Stimulated activated CD4-positive, alpha-beta T cell treated with anti-CD3 and anti-CD28 coated beads, Interleukin-4, amount 100 ng/mL, for 1 hour (primary cell): Measurements from ENCODE around the gene CPA5.

Experiments used
- DNase-seq: peaks from one replicate; pipeline ENCODE4 v3.0.0-alpha.2; 2020

CPA5 gene

DNA sequence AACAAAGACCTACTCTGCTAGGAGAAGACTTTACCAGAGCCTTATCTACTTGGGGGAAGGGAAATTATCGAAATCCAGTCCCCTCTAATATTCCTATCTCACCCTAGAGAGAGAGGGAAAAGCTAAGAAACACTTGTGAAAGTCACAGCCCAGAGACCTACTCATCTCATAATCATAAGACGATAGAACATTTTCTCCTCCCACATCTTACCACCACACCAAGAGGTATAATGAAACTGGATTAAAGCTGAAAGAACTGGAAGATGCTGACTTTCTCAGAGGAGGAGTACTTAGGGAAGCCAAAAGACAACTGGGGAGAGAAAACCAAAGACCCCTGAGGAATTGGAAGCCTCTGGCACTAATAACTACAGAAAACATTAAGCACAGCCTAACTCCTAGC lies 10.8 kb upstream of the CPA5 start:
- DNase-seq = no peak

DNA sequence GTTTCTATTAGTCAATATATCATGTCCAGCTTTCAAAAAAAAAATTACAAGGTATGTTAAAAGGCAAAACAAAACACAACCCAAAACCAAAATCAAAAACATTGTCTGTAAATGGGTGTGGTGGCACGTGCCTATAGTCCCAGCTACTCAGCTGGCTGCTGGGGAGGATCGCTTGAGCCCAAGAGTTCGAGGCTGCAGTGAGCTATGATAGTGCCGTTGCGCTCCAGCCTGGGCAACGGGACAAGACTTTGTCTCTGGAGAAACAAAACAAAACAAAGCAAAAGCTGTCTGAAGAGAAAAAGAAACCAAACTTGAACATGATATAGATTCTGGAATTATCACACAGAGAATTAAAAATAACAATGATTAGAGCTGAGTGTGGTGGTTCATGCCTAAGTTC lies 10.3 kb upstream of the CPA5 start:
- no peak for DNase-seq

DNA sequence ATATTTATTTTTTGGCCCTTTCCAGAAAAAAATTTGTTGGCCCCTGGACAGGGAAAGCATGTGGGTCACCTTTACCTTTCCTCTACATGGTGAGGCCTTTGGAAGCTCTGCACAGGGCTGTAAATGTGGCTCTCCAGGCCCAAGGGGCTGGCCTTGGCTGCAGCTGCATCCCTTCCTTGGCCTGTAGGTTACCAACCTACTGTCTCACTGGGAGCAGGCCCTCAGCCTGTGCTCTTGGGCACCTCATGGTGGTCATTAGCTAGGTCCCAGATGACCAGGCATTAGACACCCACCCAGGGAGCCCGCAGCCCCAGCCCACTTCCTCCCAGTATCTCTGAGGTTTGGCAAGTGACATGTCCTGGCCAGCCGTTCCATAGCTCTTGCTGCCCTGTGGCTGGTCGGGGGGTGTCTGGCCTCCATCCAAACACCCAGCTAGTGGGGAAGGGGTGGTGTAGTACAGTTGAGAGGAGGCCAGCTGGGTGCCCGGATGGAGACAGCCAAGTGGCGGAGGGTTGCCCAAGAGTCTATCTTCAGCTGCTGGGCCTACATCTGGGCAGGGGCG lies 7.1 kb upstream of the CPA5 start:
- no peak for DNase-seq

DNA sequence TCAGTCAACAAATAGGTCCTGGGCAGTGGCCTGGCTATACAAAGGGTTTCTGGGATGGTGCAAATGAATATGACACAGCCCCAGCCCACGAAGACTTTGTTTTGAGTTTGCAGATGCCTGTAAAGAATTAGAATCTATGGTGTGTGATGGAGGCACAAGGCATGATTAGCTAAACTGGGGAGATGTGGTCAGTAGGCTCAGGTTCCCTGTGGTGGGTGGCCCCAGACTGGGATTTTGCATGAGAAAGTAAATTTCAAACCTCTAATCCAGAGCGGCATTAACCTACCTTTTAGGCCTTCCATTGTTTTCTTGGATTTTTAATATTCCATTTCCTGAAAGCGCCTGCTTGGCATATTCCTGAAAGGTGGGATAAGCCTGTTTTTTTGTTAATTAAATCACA lies 6.4 kb upstream of the CPA5 start:
- DNase-seq = no peak

DNA sequence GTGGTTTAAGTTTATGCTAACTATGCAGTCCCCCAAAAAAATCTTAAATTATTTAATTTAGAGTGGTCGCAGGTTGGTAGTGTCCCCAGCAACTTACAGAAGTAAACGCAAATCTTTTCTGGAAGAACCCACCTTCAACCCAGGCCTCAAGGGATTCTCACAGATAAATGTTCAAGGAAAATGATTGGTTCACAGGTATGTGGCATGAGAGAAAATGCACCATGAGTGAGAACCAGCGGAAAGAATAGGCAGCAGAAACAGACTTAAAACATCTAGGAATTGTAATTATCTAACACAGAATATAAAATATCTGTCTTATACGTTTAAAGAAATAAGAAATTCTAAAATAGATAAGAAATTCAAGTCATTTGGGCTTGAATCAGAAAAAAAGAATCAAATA lies 2.7 kb upstream of the CPA5 start:
- DNase-seq = no peak

DNA sequence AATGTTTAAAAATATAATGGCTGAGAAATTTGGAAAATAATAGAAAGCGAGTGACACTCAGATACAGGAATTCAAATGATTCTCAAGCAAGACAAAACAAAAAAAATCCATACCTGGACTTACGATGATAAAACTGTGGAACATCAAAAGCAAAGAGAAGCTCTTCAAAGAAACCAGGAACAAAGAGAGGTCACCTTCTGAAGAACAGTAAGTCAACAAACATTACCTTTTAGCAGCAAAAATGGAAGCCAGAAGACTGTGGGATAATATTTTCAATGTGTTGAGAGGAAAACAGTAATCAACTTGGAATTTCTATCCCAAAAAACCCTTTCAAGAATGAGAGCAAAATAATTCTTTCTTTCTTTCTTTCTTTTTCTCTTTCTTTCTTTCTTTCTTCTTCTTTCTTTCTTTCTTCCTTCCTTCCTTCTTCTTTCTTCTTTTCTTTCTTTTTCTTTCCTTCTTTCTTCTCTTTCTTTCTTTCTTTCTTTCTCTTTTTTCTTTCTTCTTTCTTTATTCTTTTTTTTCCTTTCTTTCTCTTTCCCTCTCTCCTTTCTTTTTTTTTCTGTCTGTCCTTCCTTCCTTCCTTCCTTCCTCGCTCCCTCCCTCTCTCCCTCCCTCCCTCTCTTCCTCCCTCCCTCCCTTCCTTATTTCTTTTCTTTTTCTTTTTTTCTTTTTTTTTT lies 1.8 kb upstream of the CPA5 start:
- no peak for DNase-seq

DNA sequence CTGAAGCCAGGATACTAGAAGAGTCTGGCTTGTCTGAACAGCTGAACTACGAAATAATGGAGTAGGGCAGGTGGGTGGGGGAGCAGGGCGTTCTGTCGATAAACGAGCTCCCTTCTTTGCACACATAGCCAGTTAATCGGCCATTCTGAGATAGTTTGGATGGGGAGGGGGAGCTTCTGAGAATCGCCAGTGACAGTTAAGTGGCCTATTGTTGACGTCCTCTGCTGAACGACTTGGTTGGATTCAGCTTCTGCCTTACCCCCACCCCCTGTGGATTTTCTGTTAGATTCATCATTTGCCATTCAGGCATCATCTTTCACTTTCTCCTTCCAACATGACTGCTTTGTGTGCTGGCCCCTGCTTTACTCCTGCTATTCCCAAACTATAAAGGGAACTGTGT lies 520 bp downstream of the CPA5 start:
- DNase-seq = no peak

DNA sequence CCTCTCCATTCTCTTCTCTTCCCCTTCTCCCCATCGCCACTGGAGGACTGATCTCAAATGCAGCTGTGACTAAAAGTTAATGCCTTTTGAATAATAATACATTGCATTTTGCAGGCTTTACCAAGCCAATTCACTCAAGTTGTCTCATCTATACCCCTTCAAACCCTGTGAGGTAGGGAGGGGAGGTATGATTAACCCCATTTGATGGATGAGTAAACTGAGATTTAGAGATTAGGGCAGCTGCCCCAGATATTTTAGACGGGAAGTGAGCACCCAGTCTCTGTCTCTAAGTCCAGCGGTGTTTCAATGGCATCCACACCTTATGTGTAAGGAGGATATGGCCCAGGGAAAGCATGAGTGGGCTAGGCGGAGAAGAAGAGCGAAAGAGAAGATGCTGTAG lies 1.1 kb downstream of the CPA5 start:
- DNase-seq = no peak

DNA sequence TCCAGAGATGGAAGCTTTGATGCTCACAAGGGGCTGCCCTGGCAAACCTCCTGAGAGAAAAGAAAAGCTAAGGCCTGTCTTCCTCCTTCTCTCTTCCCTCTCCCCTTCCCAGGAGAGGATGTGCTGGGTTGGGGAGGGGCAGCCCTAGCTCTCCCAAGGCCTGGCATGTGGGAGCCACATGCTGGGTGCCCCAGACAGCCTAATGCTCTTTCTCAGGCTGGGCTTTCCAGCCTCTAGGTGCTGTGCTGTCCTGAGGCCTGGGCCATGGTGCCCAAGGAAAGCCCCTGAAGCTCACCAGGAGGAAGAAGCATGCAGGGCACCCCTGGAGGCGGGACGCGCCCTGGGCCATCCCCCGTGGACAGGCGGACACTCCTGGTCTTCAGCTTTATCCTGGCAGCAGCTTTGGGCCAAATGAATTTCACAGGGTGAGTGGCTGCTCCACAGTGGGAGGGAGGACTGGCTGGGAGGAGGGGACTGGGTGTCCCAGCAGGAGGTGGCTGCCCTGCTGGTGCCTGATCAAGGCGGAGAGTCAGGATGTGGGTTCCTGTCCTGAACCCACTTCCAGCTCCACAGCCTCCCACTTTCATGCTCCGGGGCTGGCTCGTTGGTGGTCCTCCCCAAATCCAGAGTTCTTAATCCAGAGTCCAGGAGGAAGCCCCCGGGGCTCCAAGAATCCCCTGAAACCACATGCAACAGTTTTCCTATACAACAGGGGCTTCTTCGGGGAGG lies 1.7 kb downstream of the CPA5 start:
- DNase-seq = no peak

DNA sequence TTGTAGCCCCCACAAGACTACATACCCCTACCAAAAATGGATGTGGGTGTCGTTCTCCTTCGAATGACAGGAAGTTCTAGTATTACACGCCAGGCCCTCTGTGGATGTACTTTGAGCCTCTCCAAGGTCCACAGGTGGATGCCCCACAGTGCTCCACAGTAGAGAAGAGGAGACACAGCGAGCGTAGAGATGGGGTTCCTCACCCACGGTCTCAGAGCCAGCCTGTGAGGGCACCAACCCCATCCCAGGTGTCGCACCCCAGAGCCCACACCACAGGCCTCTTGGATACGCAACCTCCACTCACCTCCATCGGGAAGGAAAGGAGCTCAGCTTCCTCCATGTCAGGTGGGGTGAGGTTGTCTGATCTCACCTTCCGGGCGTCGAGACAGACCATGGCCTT lies 2.3 kb downstream of the CPA5 start:
- DNase-seq = no peak

DNA sequence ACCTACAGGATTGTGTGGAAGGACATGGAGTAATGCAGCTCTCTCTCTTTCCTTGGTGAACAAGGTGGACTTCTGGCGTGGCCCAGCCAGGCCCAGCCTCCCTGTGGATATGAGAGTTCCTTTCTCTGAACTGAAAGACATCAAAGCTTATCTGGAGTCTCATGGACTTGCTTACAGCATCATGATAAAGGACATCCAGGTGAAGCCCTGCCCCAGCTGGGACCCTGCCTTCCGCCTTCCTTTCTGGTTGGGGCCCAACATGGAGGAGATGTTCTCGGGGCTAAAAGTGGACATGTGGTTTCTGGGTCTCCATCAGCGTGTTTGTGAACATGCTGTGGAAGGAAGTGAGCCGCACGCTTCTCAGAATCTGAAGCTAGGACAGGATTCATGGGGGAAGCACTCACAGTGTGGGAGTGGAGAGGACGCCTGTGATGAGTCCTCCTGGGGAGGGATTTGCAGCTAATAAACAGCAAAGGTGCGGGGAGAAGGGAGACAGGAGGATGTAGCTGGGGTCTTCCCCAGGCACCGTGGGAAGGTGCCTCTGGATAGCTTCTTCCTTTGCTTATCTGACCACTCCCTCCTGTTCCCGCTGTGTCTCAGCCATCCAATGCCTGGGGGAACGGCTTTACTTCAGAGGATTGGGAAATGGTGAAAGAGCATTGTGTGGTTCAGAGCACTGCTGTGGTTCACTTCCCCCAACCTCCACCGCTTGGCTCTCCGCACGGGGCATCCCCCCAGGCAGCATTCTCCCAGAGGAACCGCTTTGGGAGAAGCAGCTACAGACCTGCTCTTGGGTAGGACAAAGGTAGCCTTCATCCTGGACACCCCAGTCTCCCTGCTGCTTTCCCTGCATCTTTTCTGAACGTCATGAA lies 5.5 kb downstream of the CPA5 start:
- no peak for DNase-seq

DNA sequence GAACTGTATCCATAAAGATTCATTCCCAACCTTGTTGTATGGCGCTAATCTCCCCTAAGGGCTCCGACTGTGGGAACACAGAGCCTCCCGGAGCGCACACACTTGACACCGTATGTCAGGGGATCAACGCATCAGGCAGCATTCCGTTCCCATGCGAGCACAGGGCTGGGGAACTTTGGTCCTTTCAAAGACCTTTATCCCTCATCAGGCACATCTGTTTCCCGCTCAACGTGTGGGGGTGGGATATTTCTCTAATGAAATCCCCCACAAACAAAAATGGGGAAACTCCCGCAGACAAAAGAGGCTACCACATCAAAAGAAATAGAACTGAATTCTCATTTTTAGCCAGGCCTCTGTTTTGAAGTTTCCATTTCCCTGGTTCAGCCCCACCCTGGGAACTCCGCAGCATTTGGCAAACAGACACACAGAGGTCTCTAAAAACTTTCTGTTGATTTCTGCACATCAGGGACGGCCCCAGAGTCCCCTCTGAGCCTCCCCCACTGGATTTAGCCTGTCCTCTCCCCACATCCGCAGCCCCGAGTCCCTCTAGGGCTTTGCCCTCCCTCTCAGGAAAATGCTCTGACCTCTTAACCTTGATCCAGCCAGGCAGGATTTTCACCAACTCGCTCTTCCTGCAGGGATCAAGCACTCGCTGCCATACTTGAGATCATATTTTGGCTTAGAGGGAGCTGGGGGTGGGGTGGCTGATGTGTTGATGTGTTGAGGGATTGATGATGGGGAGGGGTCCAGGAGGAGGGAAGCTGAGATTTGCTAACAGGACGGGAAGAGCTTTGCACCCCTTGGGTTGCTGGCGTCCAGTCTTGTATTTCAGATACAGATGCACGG lies 6.6 kb downstream of the CPA5 start:
- DNase-seq = no peak

DNA sequence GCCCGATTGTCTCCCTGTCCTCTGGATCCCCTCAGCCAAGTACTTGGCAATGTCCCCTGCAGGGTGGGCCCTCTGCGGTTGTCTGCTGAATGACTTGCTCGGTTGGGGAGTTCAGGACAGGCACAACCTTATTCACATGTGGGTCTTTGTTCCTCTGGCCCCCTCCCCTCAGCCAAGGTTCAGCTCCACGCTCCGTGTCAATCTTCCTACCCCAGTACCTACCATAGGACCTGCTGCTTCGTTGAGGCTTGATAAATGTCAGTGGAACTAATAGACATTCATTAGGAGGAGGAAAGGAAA lies 7.1 kb downstream of the CPA5 start:
- no peak for DNase-seq

DNA sequence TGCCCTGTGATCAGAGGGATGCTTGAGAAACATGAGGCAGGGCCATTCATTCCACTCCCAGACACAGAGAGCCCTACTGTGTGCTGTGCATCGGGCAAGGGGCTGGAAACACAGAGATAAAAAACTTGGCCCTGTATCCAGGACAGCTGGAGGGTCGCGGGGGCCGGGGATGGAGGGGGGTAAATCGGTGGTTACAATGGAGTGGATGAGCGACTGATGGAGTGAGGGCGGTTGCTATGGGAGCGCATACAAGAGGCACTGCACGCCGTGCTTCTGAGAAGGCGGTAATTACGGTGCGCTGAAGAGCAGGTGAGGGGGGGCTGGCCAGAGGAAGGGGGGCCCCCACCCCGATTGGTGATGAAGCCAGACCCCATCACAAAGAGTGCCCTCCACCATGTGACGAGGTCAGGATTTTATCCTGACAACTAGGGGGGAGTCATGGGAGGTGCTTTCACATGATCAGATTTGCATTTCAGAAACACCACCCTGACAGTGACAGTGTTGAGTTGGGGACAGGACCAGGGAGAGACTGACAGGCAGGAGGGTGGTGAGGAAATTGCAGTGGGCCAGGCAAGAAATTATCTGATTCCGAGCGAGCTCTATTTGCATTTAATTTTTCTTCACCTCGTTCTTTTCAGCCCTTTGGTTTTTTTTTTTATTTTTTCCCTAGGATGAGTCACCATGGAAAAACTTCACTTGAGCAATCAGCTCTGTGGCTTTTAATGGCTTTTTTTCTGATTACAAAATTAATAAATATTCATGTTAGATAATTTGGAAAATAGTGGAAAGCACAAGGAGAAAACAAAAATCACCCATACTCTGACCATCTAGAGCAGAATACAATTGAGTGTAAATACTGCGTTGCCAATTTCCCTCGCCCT lies 7.8 kb downstream of the CPA5 start:
- DNase-seq = no peak

DNA sequence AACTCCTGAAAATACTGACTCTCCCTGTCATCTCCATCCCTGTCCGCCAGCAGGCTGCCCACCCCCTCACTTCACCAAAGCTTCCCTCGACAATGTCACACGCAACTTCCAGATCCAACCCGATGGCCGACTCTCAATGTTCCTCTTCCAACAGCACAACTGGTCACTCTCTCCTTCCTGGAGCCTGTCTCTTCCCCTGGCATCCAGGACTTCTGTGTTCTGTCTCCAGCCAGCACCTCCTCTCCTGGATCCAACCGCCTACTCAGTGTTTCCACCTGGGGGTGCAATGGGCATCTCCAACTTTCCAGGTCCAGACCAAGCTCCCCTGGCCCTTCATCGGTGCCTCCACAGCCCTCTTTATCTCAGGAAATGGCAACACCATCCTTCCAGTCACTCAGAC lies 8.6 kb downstream of the CPA5 start:
- no peak for DNase-seq

DNA sequence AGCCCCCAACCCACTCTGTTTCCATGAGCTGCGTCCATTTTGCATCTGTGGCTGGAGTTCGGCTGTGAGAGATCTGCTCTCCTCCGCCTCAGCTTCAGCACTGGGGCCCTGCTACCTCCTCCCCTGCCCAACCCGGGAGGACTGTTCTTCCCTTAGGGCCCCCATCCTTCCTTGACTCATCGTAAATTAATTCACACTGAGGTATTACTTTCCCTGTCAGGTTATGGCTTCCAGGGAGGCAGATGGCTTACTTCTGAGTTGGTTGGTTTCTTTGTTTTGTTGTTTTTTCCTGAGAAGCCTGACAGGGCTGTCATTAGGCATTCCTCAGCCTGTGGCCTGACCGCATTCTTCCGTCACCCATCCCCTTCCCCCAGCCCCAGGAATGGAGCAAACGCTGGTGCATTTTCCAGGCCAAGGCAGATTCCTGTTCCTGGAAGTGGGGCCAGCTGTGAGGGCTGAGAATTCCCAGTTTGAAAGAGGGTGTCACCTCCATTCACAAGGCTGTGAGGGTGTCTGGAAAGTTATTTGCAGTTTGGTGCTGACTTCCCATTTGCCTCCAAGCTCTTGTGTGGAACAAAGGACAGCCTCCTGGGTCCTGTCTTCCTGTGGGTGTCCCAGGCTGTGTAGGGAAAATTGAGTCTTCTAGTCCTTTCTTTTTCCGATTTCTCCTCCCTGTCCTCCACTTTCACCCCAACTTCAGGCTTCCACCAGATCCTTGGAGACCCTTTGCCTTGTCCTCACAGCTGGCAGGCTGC lies 11.7 kb downstream of the CPA5 start:
- DNase-seq = no peak

DNA sequence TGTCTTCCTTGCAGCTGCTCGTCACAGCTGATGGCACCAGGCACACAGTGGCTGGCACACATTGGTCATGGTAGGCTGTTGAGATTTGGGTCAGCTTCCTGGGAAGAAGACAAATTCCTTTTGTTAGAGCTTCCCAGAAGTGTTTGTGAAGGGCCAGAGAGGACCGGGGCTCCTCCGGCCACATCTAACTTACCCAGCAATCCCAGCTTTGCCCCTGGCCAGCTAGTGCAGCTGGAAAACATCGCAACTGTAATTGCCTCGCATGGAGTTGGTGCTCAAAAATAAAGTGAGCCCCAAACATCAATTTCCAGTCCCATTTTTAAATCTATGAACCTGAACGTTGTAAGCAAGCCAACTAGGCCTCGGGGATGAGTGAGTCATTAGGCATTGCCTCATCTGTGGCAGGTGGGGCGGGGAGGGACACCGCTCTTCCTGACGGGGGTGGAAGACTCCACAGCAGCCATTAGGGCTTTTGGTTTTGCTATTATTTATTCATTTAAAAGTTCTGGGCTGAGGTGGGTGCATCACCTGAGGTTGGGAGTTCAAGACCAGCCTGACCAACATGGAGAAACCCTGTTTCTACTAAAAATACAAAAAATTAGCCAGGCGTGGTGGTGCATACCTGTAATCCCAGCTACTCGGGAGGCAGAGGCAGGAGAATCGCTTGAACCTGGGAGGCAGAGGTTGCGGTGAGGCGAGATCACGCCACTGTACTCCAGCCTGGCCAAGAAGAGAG lies 12.4 kb downstream of the CPA5 start:
- no peak for DNase-seq

DNA sequence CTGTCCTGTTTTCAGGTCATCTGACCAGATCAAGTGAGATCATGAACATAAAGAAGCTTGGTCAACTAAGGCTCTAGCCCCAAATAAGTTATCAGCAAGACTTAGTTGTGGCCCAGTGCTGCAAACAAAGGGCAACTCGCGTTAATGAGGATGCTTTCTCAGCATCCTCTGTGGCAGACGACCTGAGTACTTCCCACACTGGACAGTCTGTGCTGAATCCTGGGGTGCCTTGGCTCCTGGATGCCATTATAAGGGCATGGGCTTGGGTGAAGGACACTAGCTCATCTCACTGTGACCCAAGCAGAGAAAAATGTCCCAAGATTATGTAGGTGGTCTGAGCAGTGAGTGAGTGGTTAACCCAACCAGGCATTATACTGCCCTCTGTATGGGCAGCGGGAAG lies 13.9 kb downstream of the CPA5 start:
- no peak for DNase-seq

DNA sequence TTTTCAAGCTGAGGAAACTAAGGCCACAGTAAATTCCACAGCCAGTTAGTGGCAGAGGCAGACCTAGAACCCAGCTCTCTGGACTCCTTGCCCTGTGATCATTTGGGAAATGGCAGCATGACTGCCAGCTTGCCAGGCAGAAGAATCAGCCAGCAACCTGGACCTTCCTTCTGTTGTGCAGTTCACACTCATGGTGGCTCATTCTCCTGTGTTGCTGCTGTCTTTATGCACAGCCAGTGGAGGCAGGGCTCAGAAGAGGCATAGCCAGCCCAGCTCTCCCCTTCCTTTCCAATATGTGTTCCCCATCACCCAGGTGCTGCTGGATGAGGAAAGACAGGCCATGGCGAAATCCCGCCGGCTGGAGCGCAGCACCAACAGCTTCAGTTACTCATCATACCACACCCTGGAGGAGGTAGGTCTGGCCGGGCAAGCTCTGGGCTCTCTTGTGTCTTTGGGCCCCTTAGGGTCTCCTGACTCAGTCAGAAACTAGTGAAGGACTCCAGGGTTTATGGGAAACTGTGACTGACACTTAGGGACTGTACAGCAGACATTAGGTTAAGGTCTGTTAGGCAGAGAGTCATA lies 14.8 kb downstream of the CPA5 start:
- DNase-seq = no peak

DNA sequence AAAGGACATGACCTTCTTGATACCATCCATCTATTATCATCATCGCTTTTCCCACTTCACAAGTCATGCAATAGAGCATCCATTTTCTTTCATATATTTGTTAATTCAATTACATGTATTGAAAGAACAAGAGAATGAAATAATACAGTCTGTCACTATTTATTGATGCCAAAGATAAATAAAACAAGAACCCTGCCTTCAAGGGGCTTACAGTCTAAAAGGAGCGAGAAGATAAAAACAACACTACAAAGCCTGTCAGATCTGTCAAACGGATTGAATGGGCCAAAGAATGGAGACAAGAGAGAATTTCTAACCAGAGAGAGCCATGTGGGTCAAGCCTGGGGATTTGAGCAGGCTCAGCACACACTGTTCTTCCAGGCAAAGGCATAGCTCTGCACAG lies 15.9 kb downstream of the CPA5 start:
- no peak for DNase-seq
